ENCODE results near the gene RHBDL3.

GRCh38 chr17:32318071-32318470 lies 52.4 kb downstream of the RHBDL3 start:
- no peak for TF ChIP-seq CTCF (IDR thresholded peaks at IDR 0.05)
- no peak for TF ChIP-seq POLR2A (IDR thresholded peaks at IDR 0.05)
